ENCODE data around the gene CCDC57.

The CCDC57 gene

GRCh38 chr17:82095777-82096708 is 116.6 kb downstream of the CCDC57 start:
- no peaks in the 10 kb centered on the region for H3K9me3 ChIP-seq (ENCODE audit: control insufficient read depth, low read length)
- peak overlapping the region; percentile 45 for H4K91ac ChIP-seq (ENCODE audit: low read length)
- peak overlapping the region; percentile 90 for H3K9ac ChIP-seq (ENCODE audit: low read length)
- H2BK15ac ChIP-seq (ENCODE audit: low read depth, poor library complexity, severe bottlenecking), result no peak overlapping the region
- H2AFZ ChIP-seq (ENCODE audit: low read depth, low read length), result no peak overlapping the region
- H3K36me3 ChIP-seq (ENCODE audit: control insufficient read depth in 1 of 2, insufficient read depth in 2 of 2, low read depth in 1 of 2, low read length in 2 of 2), result peaks cover 39 to 67% of the 10 kb centered on the region in 2 experiments
- H3K4ac ChIP-seq (ENCODE audit: low read depth in 1 of 2, low read length in 2 of 2), result no peak overlapping the region
- peak overlapping the region in 1 of 2 experiments; percentile 61 for H3K14ac ChIP-seq (ENCODE audit: low read length in 2 of 2)
- DNase-seq, result no peak
- H3K4me2 ChIP-seq (ENCODE audit: low read length, poor library complexity, severe bottlenecking), result peak overlapping the region; percentile 90
- H2BK120ac ChIP-seq (ENCODE audit: low read depth, low read length), result no peak overlapping the region
- no peak overlapping the region for H2BK5ac ChIP-seq (ENCODE audit: low read depth, low read length, poor library complexity, severe bottlenecking)
- H3K79me1 ChIP-seq (replicated peaks; ENCODE audit: low read length, poor library complexity, severe bottlenecking), result peaks cover 31% of the 10 kb centered on the region
- peak overlapping the region; percentile 38 for H3K18ac ChIP-seq (ENCODE audit: low read depth in 1 of 2, low read length in 2 of 2)
- no peak overlapping the region for H2AK5ac ChIP-seq (ENCODE audit: low read length, severe bottlenecking)
- H3K23ac ChIP-seq (ENCODE audit: low read length in 2 of 2), result peak overlapping the region in 1 of 2 experiments; percentile 80
- no peak overlapping the region for H3K27ac ChIP-seq (ENCODE audit: low read length, poor library complexity, severe bottlenecking)
- H3K4me1 ChIP-seq (ENCODE audit: control insufficient read depth, insufficient read depth, low read depth, low read length), result peaks cover 40% of the 10 kb centered on the region
- H3K4me3 ChIP-seq (ENCODE audit: insufficient read depth in 1 of 2, low read depth in 1 of 2, low read length in 2 of 2), result peak overlapping the region; percentile 8 to 84
- peak overlapping the region in 1 of 2 experiments; percentile 21 for H2BK12ac ChIP-seq (ENCODE audit: low read length in 2 of 2)
- H3K27me3 ChIP-seq (ENCODE audit: control insufficient read depth in 1 of 2, insufficient read depth in 1 of 2, low read length in 2 of 2), result no peaks in the 10 kb centered on the region
- WGBS, result 89% methylated on average over 35 of the region's 35 CpGs
- peak overlapping the region; percentile 48 for H4K8ac ChIP-seq (ENCODE audit: low read length)

- Histone ChIP-seq H3K27me3 (ENCODE audit: control insufficient read depth in 1 of 2, insufficient read depth in 1 of 2, low read length in 2 of 2) (no peaks in the 10 kb centered on the region), H3K14ac (ENCODE audit: low read length in 2 of 2) (no peak overlapping the region), H2BK12ac (ENCODE audit: low read length in 2 of 2) (no peak overlapping the region), H3K36me3 (ENCODE audit: control insufficient read depth in 1 of 2, insufficient read depth in 2 of 2, low read depth in 1 of 2, low read length in 2 of 2) (peaks cover 47 to 69% of the 10 kb centered on the region in 2 experiments), H3K4me2 (ENCODE audit: low read length, poor library complexity, severe bottlenecking) (no peak overlapping the region), H3K4me3 (ENCODE audit: insufficient read depth in 1 of 2, low read depth in 1 of 2, low read length in 2 of 2) (peak overlapping the region in 1 of 2 experiments; percentile 84), H2BK5ac (ENCODE audit: low read depth, low read length, poor library complexity, severe bottlenecking) (no peak overlapping the region), H4K91ac (ENCODE audit: low read length) (no peak overlapping the region), H2BK120ac (ENCODE audit: low read depth, low read length) (no peak overlapping the region), H2BK15ac (ENCODE audit: low read depth, poor library complexity, severe bottlenecking) (no peak overlapping the region), H2AFZ (ENCODE audit: low read depth, low read length) (no peak overlapping the region), H4K8ac (ENCODE audit: low read length) (no peak overlapping the region), H2AK5ac (ENCODE audit: low read length, severe bottlenecking) (no peak overlapping the region), H3K9ac (ENCODE audit: low read length) (peak overlapping the region; percentile 90), H3K23ac (ENCODE audit: low read length in 2 of 2) (peak overlapping the region in 1 of 2 experiments; percentile 80), H3K9me3 (ENCODE audit: control insufficient read depth, low read length) (no peaks in the 10 kb centered on the region), H3K79me1 (replicated peaks; ENCODE audit: low read length, poor library complexity, severe bottlenecking) (peaks cover 31% of the 10 kb centered on the region), H3K18ac (ENCODE audit: low read depth in 1 of 2, low read length in 2 of 2) (peak overlapping the region in 1 of 2 experiments; percentile 38), H3K27ac (ENCODE audit: low read length, poor library complexity, severe bottlenecking) (no peak overlapping the region), H3K4ac (ENCODE audit: low read depth in 1 of 2, low read length in 2 of 2) (no peak overlapping the region), H3K4me1 (ENCODE audit: control insufficient read depth, insufficient read depth, low read depth, low read length) (peaks cover 33% of the 10 kb centered on the region)
- 90% methylated on average over 35 of the region's 37 CpGs for WGBS
- DNase-seq, result no peak
Measured at GRCh38 chr17:82094931-82095776, 117.5 kb downstream of the CCDC57 start.

DNA sequence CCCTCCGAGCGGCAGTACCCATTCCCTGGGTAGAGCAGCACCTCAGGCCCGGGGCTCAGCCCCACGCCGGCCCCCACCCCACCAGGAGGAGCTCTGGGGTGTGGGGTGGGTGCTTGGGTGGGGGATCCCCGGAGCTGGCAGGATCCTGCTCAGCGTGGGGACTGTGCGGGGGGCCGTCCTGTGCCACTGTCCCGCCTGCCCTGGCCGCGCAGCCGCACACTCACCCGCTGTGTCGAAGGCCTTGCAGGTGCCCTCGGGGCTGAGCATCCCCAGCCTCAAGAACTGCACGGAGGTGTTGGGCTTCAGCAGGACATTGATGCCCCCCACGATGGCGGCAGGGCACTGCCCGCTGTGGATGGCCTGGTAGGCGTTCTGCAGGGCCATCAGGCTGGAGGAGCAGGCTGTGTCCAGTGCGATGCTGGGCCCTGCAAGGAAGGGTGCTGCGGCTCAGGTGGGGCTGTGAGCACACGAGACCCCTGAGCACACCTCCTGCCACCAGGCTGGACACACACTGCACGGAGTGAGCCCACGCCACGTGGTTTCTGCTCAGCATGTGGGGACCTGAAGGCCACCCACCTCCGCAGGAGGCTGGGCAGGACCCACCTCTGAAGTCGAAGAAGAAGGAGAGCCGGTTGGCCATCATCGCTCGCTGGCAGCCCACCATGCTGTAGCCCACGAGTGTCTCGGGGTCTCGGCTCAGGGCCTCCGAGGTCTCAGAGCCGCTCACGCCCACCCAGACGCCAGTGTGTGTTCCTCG is 119.5 kb downstream of the CCDC57 start:
- Histone ChIP-seq H2BK5ac (ENCODE audit: low read depth, low read length, poor library complexity, severe bottlenecking) (no peak overlapping the region), H2BK15ac (ENCODE audit: low read depth, poor library complexity, severe bottlenecking) (no peak overlapping the region), H3K4me2 (ENCODE audit: low read length, poor library complexity, severe bottlenecking) (no peak overlapping the region), H3K36me3 (ENCODE audit: control insufficient read depth in 1 of 2, insufficient read depth in 2 of 2, low read depth in 1 of 2, low read length in 2 of 2) (peaks cover 67 to 89% of the 10 kb centered on the region in 2 experiments), H4K91ac (ENCODE audit: low read length) (peak overlapping the region; percentile 6), H3K23ac (ENCODE audit: low read length in 2 of 2) (no peak overlapping the region), H3K14ac (ENCODE audit: low read length in 2 of 2) (no peak overlapping the region), H3K9ac (ENCODE audit: low read length) (no peak overlapping the region), H2BK120ac (ENCODE audit: low read depth, low read length) (no peak overlapping the region), H3K27ac (ENCODE audit: low read length, poor library complexity, severe bottlenecking) (no peak overlapping the region), H3K79me1 (replicated peaks; ENCODE audit: low read length, poor library complexity, severe bottlenecking) (peaks cover 34% of the 10 kb centered on the region), H3K4me1 (ENCODE audit: control insufficient read depth, insufficient read depth, low read depth, low read length) (peaks cover 21% of the 10 kb centered on the region), H3K27me3 (ENCODE audit: control insufficient read depth in 1 of 2, insufficient read depth in 1 of 2, low read length in 2 of 2) (no peaks in the 10 kb centered on the region), H3K4ac (ENCODE audit: low read depth in 1 of 2, low read length in 2 of 2) (no peak overlapping the region), H4K8ac (ENCODE audit: low read length) (peak overlapping the region; percentile 51), H2AFZ (ENCODE audit: low read depth, low read length) (no peak overlapping the region), H3K18ac (ENCODE audit: low read depth in 1 of 2, low read length in 2 of 2) (no peak overlapping the region), H2AK5ac (ENCODE audit: low read length, severe bottlenecking) (no peak overlapping the region), H3K4me3 (ENCODE audit: insufficient read depth in 1 of 2, low read depth in 1 of 2, low read length in 2 of 2) (no peak overlapping the region), H2BK12ac (ENCODE audit: low read length in 2 of 2) (no peak overlapping the region), H3K9me3 (ENCODE audit: control insufficient read depth, low read length) (no peaks in the 10 kb centered on the region)
- no peak for DNase-seq
- WGBS, result 98% methylated on average over 40 of the region's 40 CpGs
